Neuron (in vitro differentiated cells): ENCODE data around the gene SFXN5.

Source experiments
- H2AFZ ChIP-seq: one replicate; pipeline ENCODE4 v1.6.1; 2013; ENCODE audit warnings: low read depth, mild to moderate bottlenecking, inconsistent platforms, low read length, moderate library complexity
- H3K27me3 ChIP-seq: one replicate; pipeline ENCODE4 v1.6.1; 2013; ENCODE audit warnings: low read length; ENCODE audit not compliant: insufficient read depth
- H3K36me3 ChIP-seq: one replicate; pipeline ENCODE4 v1.6.1; 2013; ENCODE audit warnings: low read length; ENCODE audit not compliant: insufficient read depth
- H3K4me1 ChIP-seq: one replicate; pipeline ENCODE4 v1.6.1; 2013; ENCODE audit warnings: low read length; ENCODE audit not compliant: insufficient read depth
- H3K4me3 ChIP-seq: 2 replicates; pipeline ENCODE4 v1.5.1; 2013; ENCODE audit warnings: mild to moderate bottlenecking, low read length, moderate library complexity
- H3K9me3 ChIP-seq: one replicate; pipeline ENCODE4 v1.6.1; 2013; ENCODE audit warnings: low read length

SFXN5 gene

DNA sequence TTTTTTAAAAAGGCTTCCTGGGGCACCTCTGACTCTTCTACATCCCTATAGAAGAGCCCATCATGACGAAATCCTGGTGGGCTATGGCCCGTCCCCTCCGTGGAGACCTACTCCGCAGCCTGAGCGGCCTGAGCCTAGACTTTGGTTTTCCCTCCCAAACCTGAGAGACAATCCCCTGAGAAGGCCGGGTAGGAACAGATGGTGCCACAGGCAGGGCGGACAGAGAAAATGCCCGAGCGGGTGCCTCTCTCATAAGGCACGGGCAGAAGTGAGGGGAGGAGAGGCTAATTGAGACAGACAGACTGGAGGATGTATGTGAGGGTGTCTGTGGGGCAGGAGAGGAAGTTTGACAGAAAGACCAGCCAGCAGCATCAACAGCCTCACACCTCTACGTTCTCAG, 20.2 kb upstream of the SFXN5 start:
- Histone ChIP-seq H2AFZ (no peak overlapping the region), H3K9me3 (no peaks in the 10 kb centered on the region), H3K4me3 (no peak overlapping the region), H3K4me1 (peaks cover 24% of the 10 kb centered on the region), H3K36me3 (peaks cover 12% of the 10 kb centered on the region), H3K27me3 (no peaks in the 10 kb centered on the region)

- no peak overlapping the region for H3K4me3 ChIP-seq
- peaks cover 24% of the 10 kb centered on the region for H3K4me1 ChIP-seq
- no peaks in the 10 kb centered on the region for H3K9me3 ChIP-seq
- H3K36me3 ChIP-seq = peaks cover 12% of the 10 kb centered on the region
- no peak overlapping the region for H2AFZ ChIP-seq
- no peaks in the 10 kb centered on the region for H3K27me3 ChIP-seq
Observed at GRCh38 chr2:73091164-73091563, 19.7 kb upstream of the SFXN5 start.

DNA sequence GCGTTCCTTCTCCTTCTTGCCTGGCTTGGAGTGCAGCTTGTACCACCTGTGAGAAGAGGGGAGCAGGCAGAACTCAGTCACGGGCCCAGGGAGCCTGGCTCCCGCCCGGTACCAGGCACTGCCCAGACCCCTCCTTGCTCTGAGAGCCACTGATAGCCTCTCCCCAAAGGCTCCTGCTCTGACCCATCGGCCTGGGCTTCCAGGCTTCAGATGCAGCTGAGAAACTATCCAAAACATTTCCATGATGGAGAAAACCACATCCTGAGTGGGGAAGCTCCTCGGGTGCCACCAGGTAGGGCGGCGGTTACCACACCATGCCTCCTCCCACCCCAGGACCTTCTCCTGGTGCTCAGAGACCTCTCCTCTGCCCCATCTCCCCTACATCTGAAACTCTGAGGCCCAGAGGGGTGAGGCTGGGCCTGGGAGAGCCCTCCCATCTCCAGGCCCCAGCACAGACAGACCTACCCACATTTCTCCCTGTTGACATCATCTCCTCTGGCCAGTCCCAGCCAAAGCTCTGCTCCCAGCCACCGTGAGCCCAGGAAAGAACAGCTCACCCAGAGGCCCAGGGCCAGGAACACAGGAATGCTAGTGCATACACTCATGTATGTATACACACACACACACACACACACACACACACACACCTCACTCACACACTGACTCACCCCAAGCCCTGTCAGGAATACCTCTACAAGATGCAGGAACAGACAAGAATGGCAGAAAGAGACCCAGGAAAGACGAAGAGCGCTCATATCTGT, 17.9 kb upstream of the SFXN5 start:
- Histone ChIP-seq H3K36me3 (peaks cover 12% of the 10 kb centered on the region), H3K4me1 (peaks cover 24% of the 10 kb centered on the region), H2AFZ (no peak overlapping the region), H3K9me3 (no peaks in the 10 kb centered on the region), H3K27me3 (no peaks in the 10 kb centered on the region), H3K4me3 (no peak overlapping the region)

DNA sequence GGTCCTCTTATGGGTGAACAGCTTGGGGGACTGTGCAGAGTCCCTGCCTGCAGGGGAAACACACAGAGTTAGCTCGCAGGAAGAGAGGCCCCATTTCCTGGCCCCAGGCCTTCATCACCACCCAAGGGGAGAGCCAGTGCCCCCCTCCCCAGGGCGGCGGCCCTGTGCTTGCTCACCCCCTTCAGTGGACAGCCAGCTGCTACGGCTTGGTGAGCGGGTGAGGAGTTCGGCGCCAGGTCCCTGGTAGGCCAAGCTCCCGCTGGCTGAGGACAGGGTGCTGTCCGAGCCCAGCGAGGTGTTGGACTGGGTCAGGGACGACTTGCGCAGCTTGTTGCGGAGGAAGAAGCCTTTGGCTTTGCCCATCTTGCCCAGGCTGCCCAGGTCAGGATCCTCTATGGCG, 17.2 kb upstream of the SFXN5 start:
- peaks cover 24% of the 10 kb centered on the region for H3K4me1 ChIP-seq

DNA sequence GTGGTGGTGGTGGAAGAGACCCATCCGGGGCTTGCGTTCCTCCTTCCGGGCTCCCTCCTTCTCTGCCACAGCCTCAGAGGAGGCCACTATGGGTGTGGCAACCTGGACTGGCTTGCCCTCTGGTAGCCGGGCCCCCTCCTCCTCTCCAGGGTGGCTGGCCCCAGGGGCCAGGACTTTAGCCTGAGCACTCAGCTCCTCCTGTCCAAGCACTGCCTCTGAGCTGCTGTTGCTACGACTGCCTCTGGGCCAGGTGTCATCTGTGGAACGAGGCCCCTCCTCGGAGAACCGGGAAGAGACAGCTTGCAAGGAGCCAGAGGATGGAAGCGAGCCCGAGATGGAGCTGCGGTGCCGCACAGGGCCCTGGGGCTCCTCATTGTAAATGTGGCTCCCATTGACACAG, 16.7 kb upstream of the SFXN5 start:
- no peak overlapping the region for H2AFZ ChIP-seq
- H3K27me3 ChIP-seq = no peaks in the 10 kb centered on the region
- H3K36me3 ChIP-seq = peaks cover 12% of the 10 kb centered on the region
- no peaks in the 10 kb centered on the region for H3K9me3 ChIP-seq
- H3K4me3 ChIP-seq = no peak overlapping the region
- peaks cover 24% of the 10 kb centered on the region for H3K4me1 ChIP-seq

More for the DNA sequence above, 17.2 kb upstream of the SFXN5 start:
- no peaks in the 10 kb centered on the region for H3K27me3 ChIP-seq
- no peaks in the 10 kb centered on the region for H3K9me3 ChIP-seq
- H3K36me3 ChIP-seq = peaks cover 12% of the 10 kb centered on the region
- no peak overlapping the region for H3K4me3 ChIP-seq
- H2AFZ ChIP-seq = no peak overlapping the region

GRCh38 chr2:73087311-73087710, 15.8 kb upstream of the SFXN5 start:
- Histone ChIP-seq H3K4me3 (no peak overlapping the region), H3K9me3 (no peaks in the 10 kb centered on the region), H3K36me3 (peaks cover 12% of the 10 kb centered on the region)

DNA sequence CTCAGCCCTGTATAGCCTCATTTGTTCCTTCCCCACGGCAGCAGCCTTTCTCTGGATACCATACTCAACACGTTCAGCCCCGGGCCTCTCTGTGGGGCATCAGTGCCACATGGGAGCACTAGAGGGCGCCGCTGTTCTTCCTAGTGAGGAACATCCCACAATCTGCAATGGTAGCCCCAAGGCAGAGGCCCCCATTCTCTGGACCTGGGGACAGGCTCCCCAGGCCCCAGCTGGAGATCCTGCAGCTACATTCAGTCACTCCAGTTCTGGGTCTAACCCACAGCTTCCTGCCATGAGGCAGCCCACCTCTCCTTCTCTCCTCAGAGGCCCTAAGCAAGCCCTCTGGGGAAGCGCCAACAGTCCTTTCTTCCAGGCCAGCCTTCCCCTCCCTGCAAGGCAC, 14.2 kb upstream of the SFXN5 start:
- peaks cover 14% of the 10 kb centered on the region for H3K36me3 ChIP-seq
- peaks cover 3% of the 10 kb centered on the region for H3K4me1 ChIP-seq
- no peak overlapping the region for H2AFZ ChIP-seq
- H3K27me3 ChIP-seq = no peaks in the 10 kb centered on the region
- H3K9me3 ChIP-seq = no peaks in the 10 kb centered on the region
- no peak overlapping the region for H3K4me3 ChIP-seq

More at GRCh38 chr2:73087311-73087710, 15.8 kb upstream of the SFXN5 start:
- no peaks in the 10 kb centered on the region for H3K27me3 ChIP-seq
- no peak overlapping the region for H2AFZ ChIP-seq
- H3K4me1 ChIP-seq = peaks cover 19% of the 10 kb centered on the region

DNA sequence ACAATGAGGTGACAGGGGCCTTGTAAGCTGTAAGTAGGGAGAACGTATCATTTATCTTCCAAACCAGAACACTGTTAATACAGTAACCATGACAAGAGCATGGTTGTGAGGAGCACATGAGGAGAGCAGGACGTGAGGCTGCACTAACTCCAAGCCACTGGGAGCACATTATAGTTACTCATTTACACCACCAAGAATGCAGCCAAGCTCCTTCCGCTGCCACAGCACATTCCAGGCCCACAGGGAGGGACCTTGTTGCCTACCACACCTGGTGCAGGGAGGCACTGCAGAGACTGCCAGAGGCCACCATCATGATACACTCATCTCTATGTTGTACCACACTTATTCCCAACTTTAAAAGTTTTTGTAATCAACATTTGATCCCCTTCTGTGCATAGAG, 13.5 kb upstream of the SFXN5 start:
- Histone ChIP-seq H3K4me3 (no peak overlapping the region), H3K36me3 (peaks cover 17% of the 10 kb centered on the region), H2AFZ (no peak overlapping the region), H3K4me1 (no peaks in the 10 kb centered on the region), H3K27me3 (no peaks in the 10 kb centered on the region), H3K9me3 (no peaks in the 10 kb centered on the region)

DNA sequence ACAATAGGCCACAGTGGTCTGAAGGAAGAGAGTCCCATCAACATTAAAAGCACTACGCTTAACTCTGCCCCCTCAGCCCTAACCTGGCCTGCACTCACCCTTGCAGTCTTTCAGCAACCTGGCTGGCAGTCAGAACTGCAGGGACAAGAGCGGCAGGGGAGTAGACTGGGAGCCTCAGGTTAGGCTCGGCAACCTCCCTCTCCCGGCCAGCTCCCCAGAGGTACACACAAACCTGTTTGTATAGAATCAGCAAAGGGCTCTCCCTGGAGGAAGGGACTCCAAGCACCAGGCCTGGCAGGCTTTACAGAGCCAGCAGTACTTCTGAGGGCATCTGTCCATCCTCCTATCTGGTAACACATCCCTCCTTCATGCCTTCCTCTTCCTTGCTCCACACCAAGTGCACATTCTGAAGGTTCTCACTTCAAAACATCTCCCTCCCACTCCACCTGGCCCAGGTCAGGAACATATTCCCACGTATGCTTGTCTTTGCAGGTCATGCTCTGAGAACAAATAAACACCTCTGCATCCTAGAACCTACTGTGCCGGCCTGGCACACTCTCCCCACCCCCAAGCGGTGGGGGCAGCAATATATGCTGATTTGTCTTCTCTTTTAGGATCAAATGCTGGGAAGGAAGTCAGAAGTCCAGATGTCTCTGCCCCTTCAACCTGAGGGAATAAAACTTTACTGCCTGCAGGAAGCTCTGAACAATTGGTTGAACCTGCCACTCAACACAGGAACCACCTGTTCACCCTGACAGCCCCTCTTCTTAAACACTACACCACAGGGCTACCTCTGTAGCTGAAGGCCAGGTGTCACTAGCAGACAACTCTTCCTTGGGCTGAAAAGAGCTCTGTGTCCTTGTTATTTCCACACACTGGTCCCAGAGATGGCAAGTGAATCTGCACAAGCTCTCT, 12.6 kb upstream of the SFXN5 start:
- no peaks in the 10 kb centered on the region for H3K4me1 ChIP-seq
- H2AFZ ChIP-seq = no peak overlapping the region
- H3K36me3 ChIP-seq = peaks cover 17% of the 10 kb centered on the region
- no peak overlapping the region for H3K4me3 ChIP-seq
- H3K27me3 ChIP-seq = no peaks in the 10 kb centered on the region
- no peaks in the 10 kb centered on the region for H3K9me3 ChIP-seq

DNA sequence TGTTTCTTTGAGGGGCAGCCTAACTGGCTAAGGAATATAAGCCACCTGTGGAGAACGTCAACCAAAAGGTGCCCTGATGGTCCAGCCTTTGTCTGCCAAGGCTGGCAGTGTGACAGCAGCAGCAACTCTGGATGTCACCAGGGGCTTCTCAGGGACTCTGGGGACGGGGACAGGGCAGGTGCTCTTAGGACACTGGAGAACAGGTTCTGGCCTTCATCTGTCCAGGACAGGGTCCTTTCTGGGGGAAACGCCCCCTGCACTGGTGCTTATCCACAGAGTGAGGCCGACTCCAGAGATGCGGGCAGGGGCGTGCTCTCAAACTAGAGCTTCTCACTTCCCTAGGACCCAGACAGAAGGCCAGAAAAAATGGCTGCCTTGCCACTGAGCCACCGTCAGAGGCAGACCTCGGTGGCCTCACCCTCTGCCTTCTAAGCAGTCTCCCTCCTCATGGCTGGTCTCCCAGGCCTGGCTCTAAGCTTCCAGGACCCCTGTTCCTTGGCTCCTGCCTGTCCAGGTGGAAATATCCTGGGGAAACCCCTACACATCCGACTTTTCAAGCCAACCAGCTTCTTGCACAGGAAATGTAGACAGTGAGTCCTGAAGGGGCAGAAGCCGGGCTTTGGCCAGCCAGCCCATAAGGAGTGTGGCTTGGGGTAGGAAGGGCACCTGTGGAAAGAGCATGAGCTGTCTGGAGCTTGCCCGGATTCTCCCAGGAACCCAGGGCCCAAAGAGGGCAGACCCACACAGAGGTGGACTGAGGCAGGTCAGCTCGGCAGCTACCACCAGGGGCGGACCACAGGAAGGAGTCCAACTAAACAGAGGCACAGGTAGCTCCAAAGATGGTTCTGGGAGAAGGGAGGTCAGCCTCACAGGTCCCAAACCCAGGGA, 11.3 kb upstream of the SFXN5 start:
- Histone ChIP-seq H3K4me3 (no peak overlapping the region), H3K4me1 (no peaks in the 10 kb centered on the region), H3K27me3 (no peaks in the 10 kb centered on the region), H3K36me3 (peaks cover 11% of the 10 kb centered on the region), H3K9me3 (no peaks in the 10 kb centered on the region), H2AFZ (no peak overlapping the region)

- no peak overlapping the region for H3K4me3 ChIP-seq
- H3K9me3 ChIP-seq = no peaks in the 10 kb centered on the region
- no peak overlapping the region for H2AFZ ChIP-seq
- H3K4me1 ChIP-seq = no peaks in the 10 kb centered on the region
- no peaks in the 10 kb centered on the region for H3K27me3 ChIP-seq
- peaks cover 5% of the 10 kb centered on the region for H3K36me3 ChIP-seq
Observed at GRCh38 chr2:73081181-73081671, 9.7 kb upstream of the SFXN5 start.

DNA sequence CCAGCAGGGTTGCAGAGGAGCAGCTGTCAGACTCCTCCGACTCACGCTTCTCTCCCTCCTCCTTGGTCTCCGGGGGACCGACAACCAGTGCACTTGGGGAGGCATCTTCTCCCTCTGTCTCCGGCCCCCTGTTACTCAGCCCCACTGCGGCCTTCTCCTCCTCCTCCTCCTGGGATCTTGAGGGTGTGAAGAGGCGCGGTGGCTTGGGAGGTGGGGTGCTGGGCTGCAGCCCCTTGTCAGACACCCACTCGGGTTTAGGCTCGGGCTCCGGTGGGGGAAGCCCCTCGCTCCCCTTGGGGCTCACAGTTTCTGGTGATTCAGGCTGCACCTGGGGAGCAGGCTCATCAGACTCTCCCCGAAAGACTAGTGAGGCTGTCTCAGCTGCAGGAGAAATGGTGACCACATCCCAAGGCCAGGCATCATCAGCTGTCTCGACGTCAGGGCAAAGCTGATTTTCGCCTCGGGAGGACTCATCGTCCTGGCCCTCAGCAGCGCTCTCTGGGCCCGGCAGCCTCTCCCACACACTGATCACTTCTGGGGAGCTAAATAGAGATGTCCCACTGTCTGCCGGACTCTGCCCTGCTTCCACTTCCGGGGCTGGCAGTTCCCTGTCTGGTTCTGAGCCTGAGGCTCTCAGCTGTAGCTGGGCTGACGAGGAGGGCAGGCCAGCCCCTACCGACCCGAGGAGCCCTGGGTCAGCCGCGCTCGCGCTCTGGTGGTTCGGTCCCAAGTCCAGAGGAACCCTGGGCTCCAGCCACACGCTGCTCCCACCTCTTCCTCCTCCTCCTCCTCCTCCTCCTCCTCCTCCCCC, 9.0 kb upstream of the SFXN5 start:
- H3K4me1 ChIP-seq = no peaks in the 10 kb centered on the region
- no peaks in the 10 kb centered on the region for H3K9me3 ChIP-seq
- H3K4me3 ChIP-seq = no peak overlapping the region
- H2AFZ ChIP-seq = no peak overlapping the region
- H3K36me3 ChIP-seq = peaks cover 5% of the 10 kb centered on the region
- H3K27me3 ChIP-seq = no peaks in the 10 kb centered on the region
